ENCODE data around the gene MEF2D. TPM values are rescaled to one million over a fixed set of nuclear protein-coding genes. Genes with fewer than 3 reads are reported as not detected.
A peak's percentile ranks its signal among the peaks of the same experiment; 100 is the strongest.

MEF2D gene
- total RNA-seq, 1 experiment from 2014 or later, result 18.7 TPM

DNA sequence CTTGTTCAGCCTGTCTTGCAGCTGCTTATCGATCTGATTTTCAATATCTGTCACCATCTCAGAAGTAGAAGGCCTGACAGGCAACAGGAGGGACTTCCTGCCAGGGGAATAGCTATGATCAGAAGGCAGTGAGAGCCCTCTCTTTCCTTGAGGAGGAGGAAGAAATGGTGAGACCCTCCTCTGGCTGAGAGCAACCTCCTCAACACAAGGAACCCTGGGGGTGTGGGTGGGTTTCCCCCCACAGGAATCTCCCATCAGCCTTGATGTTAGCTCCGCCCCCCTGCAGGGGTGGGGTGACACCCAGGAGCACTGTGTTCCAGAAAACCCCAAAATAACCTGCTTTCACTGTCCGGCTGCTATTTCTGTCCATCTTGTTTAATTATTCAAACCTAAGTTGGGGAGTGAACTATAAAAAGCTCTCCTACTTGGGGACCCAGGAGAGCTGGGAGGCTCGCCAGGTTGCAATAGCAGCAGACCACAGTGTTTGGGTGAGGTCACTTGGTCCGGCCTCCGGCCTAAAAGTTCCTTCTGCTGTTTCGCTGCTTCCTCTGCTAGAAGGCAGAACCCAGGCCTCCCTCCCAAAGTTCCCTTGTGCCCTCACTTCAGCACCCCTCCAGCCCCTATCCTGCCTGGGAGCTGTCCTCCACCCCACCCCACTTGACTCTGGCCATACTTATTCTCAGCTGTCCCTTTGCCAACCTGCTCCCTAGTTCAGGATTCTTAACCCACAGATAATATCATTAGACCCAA is 7.8 kb upstream of the MEF2D start:
- H3K23me2 ChIP-seq (ENCODE audit: insufficient read length, low read depth, low read length, poor library complexity, severe bottlenecking), result no peaks in the 10 kb centered on the region
- no peak overlapping the region for H3K23ac ChIP-seq (ENCODE audit: insufficient read length, low read depth, low read length)
- H3K9me3 Mint-ChIP-seq, result no peaks in the 10 kb centered on the region
- no peak overlapping the region for H3K56ac ChIP-seq (ENCODE audit: insufficient read length, low read depth, low read length)
- no peak overlapping the region for H2AFZ ChIP-seq (ENCODE audit: low read length)
- H2BK5ac ChIP-seq (ENCODE audit: insufficient read length, low read length), result no peak overlapping the region
- TF ChIP-seq, protein P1, sequence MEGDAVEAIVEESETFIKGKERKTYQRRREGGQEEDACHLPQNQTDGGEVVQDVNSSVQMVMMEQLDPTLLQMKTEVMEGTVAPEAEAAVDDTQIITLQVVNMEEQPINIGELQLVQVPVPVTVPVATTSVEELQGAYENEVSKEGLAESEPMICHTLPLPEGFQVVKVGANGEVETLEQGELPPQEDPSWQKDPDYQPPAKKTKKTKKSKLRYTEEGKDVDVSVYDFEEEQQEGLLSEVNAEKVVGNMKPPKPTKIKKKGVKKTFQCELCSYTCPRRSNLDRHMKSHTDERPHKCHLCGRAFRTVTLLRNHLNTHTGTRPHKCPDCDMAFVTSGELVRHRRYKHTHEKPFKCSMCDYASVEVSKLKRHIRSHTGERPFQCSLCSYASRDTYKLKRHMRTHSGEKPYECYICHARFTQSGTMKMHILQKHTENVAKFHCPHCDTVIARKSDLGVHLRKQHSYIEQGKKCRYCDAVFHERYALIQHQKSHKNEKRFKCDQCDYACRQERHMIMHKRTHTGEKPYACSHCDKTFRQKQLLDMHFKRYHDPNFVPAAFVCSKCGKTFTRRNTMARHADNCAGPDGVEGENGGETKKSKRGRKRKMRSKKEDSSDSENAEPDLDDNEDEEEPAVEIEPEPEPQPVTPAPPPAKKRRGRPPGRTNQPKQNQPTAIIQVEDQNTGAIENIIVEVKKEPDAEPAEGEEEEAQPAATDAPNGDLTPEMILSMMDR (conservative IDR thresholded peaks at IDR 0.05), result no peak
- H3K36me3 Mint-ChIP-seq (ENCODE audit: insufficient read depth in 1 of 3, low read depth in 3 of 3), result no peaks in the 10 kb centered on the region
- H3K14ac ChIP-seq (ENCODE audit: insufficient read depth, low read length), result no peak overlapping the region; the same call in 1 of the 2 replicates
- H3K27ac ChIP-seq (ENCODE audit: insufficient read length, low read depth, low read length), result no peak overlapping the region
- H4K91ac ChIP-seq (ENCODE audit: insufficient read length, low read depth, low read length), result no peak overlapping the region
- no peak overlapping the region for H4K8ac ChIP-seq (replicated peaks; ENCODE audit: insufficient read length, low read depth, low read length)
- no peak overlapping the region for H3K18ac ChIP-seq (ENCODE audit: insufficient read length, low read depth, low read length)
- H3T11ph ChIP-seq (ENCODE audit: low read length), result no peak overlapping the region
- no peak overlapping the region for H3K4ac ChIP-seq (ENCODE audit: low read depth, low read length)
- H3K79me1 ChIP-seq (ENCODE audit: insufficient read depth, low read depth, low read length, poor library complexity, severe bottlenecking), result no peaks in the 10 kb centered on the region
- H2BK12ac ChIP-seq (ENCODE audit: insufficient read length, low read depth, low read length), result no peak overlapping the region
- no peak overlapping the region for H3K27ac Mint-ChIP-seq
- no peaks in the 10 kb centered on the region for H3K27me3 ChIP-seq (ENCODE audit: insufficient read depth, low read length)
- WGBS (ENCODE audit: extremely low coverage, insufficient read length, low lambda C conversion rate), result no CpG with 5 or more reads among the region's 7 CpGs
- no peak overlapping the region for H2BK120ac ChIP-seq (ENCODE audit: low read depth, low read length, poor library complexity, severe bottlenecking)
- H3K4me2 ChIP-seq (ENCODE audit: insufficient read depth, insufficient read length, low read length), result no peak overlapping the region
- peaks cover 13% of the 10 kb centered on the region for H3K4me1 ChIP-seq (ENCODE audit: insufficient read depth, low read length)
- H3K9ac ChIP-seq (ENCODE audit: extremely low read depth, insufficient read length, low read length), result no peak overlapping the region
- no peaks in the 10 kb centered on the region for H3K9me3 ChIP-seq (ENCODE audit: control insufficient read depth, low read depth, low read length)
- no peaks in the 10 kb centered on the region for H4K20me1 ChIP-seq (ENCODE audit: control insufficient read depth, insufficient read depth, insufficient read length)
- peak overlapping the region in 1 of 2 experiments; percentile 27; a peak in 1 of 5 replicates for H3K4me3 Mint-ChIP-seq
- peaks cover 23% of the 10 kb centered on the region for H3K27me3 Mint-ChIP-seq (ENCODE audit: low read depth)
- H4K5ac ChIP-seq (ENCODE audit: insufficient read length, low read depth, low read length), result no peak overlapping the region
- no peak for DNase-seq
- H2BK20ac ChIP-seq (ENCODE audit: low read depth, low read length, poor library complexity, severe bottlenecking), result no peak overlapping the region
- H3K4me1 Mint-ChIP-seq, result peaks cover 35 to 54% of the 10 kb centered on the region in 2 experiments
- no peaks in the 10 kb centered on the region for H3K79me2 ChIP-seq (ENCODE audit: insufficient read depth, low read length)
- no peak overlapping the region for H2AK5ac ChIP-seq (ENCODE audit: insufficient read length, low read length)
- H2BK15ac ChIP-seq (ENCODE audit: low read depth, low read length), result no peak overlapping the region
